Liver (tissue), 3 donors: ENCODE data around the gene ITGA6.

Experiments used
- ATF3 ChIP-seq: IDR thresholded peaks from 2 replicates; pipeline ENCODE4 v1.6.1; 2016; ENCODE audit warnings: antibody characterized with exemption
- CTCF ChIP-seq: fragments of 150-350 bp; IDR thresholded peaks from 2 replicates; pipeline ENCODE4 v1.5.1; 2017; ENCODE audit warnings: improper control_type of control experiment, low read depth, low read length; ENCODE audit not compliant: missing input control
- EGR1 ChIP-seq, 2 donors: IDR thresholded peaks; 2 replicates each; pipeline ENCODE4 v1.6.1; 2016 to 2018; ENCODE audit warnings: antibody characterized with exemption in 2 of 2, low read depth in 2 of 2
- HNF4A ChIP-seq, 2 donors: conservative IDR thresholded peaks; 2 replicates each; pipeline ENCODE4 v1.6.1; 2016; ENCODE audit warnings: antibody characterized with exemption in 2 of 2, mild to moderate bottlenecking in 2 of 2
- HNF4G ChIP-seq: IDR thresholded peaks from 2 replicates; pipeline ENCODE4 v1.6.1; 2016; ENCODE audit warnings: antibody characterized with exemption
- JUND ChIP-seq, 2 donors: IDR thresholded peaks; 2 replicates each; pipeline ENCODE4 v1.6.1; 2016; ENCODE audit warnings: antibody characterized with exemption in 2 of 2
- MAX ChIP-seq: IDR thresholded peaks from 2 replicates; pipeline ENCODE4 v1.6.1; 2016; ENCODE audit warnings: antibody characterized with exemption
- RAD21 ChIP-seq, 2 donors: IDR thresholded peaks; 2 replicates each; pipeline ENCODE4 v1.6.1; 2016; ENCODE audit warnings: antibody characterized with exemption in 2 of 2, mild to moderate bottlenecking in 2 of 2
- RXRA ChIP-seq, 2 donors: IDR thresholded peaks; 2 replicates each; pipeline ENCODE4 v1.6.1; 2017 to 2018; ENCODE audit warnings: antibody characterized with exemption in 2 of 2, mild to moderate bottlenecking in 1 of 2
- SP1 ChIP-seq: IDR thresholded peaks from 2 replicates; pipeline ENCODE4 v1.6.1; 2018; ENCODE audit warnings: antibody characterized with exemption, mild to moderate bottlenecking
- TAF1 ChIP-seq: conservative IDR thresholded peaks from 2 replicates; pipeline ENCODE4 v1.6.1; 2016; ENCODE audit warnings: antibody characterized with exemption, mild to moderate bottlenecking
- ZBTB33 ChIP-seq: IDR thresholded peaks from 2 replicates; pipeline ENCODE4 v1.6.1; 2016; ENCODE audit warnings: antibody characterized with exemption
- TF ChIP-seq, protein P1 (sequence below): IDR thresholded peaks from 2 replicates; pipeline ENCODE4 v1.6.1; 2016; ENCODE audit warnings: antibody characterized with exemption, mild to moderate bottlenecking
- donor health status: healthy.
- donor health status: healthy.

DNA sequence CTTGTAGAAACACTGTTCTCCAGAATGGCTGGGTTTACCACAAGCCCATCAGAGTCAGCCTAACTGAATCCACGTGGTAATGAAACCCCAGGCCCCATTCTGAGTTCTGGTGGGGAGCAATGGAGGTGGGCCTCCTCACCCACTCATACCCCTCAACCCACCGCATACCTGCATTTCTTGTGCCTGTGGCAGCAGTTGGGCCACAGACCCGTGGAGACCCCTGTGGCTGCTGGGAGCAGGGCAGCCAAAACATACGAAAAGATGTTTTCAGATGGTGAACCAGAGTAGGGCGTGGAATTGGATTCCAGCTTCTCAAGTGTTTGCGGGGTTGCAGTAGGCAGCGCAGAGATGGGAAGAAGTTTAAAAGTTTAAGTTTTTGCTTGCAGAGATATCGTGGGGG, 51.0 kb downstream of the ITGA6 start:
- TF ChIP-seq TAF1 (no peak), RAD21 (IDR thresholded peaks at IDR 0.05) (no peak), ATF3 (no peak), CTCF (no peak), HNF4G (no peak), JUND (IDR thresholded peaks at IDR 0.05) (no peak), MAX (no peak), HNF4A (conservative IDR thresholded peaks at IDR 0.05) (no peak), RXRA (IDR thresholded peaks at IDR 0.05) (no peak), SP1 (no peak), EGR1 (IDR thresholded peaks at IDR 0.05; ENCODE audit: low read depth in 2 of 2) (no peak), ZBTB33 (no peak)
- TF ChIP-seq, protein P1, sequence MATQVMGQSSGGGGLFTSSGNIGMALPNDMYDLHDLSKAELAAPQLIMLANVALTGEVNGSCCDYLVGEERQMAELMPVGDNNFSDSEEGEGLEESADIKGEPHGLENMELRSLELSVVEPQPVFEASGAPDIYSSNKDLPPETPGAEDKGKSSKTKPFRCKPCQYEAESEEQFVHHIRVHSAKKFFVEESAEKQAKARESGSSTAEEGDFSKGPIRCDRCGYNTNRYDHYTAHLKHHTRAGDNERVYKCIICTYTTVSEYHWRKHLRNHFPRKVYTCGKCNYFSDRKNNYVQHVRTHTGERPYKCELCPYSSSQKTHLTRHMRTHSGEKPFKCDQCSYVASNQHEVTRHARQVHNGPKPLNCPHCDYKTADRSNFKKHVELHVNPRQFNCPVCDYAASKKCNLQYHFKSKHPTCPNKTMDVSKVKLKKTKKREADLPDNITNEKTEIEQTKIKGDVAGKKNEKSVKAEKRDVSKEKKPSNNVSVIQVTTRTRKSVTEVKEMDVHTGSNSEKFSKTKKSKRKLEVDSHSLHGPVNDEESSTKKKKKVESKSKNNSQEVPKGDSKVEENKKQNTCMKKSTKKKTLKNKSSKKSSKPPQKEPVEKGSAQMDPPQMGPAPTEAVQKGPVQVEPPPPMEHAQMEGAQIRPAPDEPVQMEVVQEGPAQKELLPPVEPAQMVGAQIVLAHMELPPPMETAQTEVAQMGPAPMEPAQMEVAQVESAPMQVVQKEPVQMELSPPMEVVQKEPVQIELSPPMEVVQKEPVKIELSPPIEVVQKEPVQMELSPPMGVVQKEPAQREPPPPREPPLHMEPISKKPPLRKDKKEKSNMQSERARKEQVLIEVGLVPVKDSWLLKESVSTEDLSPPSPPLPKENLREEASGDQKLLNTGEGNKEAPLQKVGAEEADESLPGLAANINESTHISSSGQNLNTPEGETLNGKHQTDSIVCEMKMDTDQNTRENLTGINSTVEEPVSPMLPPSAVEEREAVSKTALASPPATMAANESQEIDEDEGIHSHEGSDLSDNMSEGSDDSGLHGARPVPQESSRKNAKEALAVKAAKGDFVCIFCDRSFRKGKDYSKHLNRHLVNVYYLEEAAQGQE: no peak
